ENCODE results near the gene GRAP. TPM values are rescaled to one million over a fixed set of nuclear protein-coding genes. Genes with fewer than 3 reads are reported as not detected.

Gene GRAP
- total RNA-seq, 5 donors from 2014 or later (not counting 1 experiment from before 2014, with no cell fraction given) = 26.5 to 95.2 (median 74.0) TPM

- Mint-ChIP-seq H3K4me1 (peaks cover 28 to 39% (median 31%) of the 10 kb centered on the region in 3 donors), H3K4me3 (peak within 1 kb of the TSS; percentile 82 to 89 (median 83)), H3K36me3 (peaks cover 5% of the 10 kb centered on the region), H3K27ac (peak within 1 kb of the TSS; percentile 87 to 92), H3K27me3 (no peaks in the 10 kb centered on the region), H3K9me3 (no peaks in the 10 kb centered on the region)
- peak; percentile 59 to 93 (median 74) for DNase-seq
- Histone ChIP-seq H3K4me1 (ENCODE audit: control insufficient read depth in 1 of 2, extremely low read depth in 1 of 2, insufficient read depth in 2 of 2, low read length in 2 of 2) (peaks cover 12 to 42% of the 10 kb centered on the region in 2 experiments), H3K4me3 (ENCODE audit: control insufficient read depth in 1 of 2, extremely low read depth in 1 of 2, low read length in 1 of 2) (peak within 1 kb of the TSS; percentile 70 to 81), H3K27me3 (replicated peaks in 1 of 2; ENCODE audit: control insufficient read depth in 2 of 2, extremely low read depth in 1 of 2, insufficient read depth in 2 of 2, low read length in 1 of 2) (no peaks in the 10 kb centered on the region), H3K9me3 (no peaks in the 10 kb centered on the region), H3K36me3 (ENCODE audit: control insufficient read depth in 2 of 2, extremely low read depth in 1 of 2, insufficient read depth in 1 of 2, low read length in 1 of 2) (no peaks in the 10 kb centered on the region), H3K27ac (ENCODE audit: low read length) (peak within 1 kb of the TSS; percentile 95)
- WGBS (ENCODE audit: insufficient coverage) = 9% methylated on average over 65 of the region's 67 CpGs
- ChIA-PET POLR2A (no interaction called here), CTCF (interaction anchor here in 1 of 2 donors (1.5 kb wide), 1 partner anchor 43 kb away, joined by 3 read pairs; no protein-coding TSS in a partner anchor)
- ATAC-seq (replicated peaks in 1 of 4) = peak; percentile 83 to 87 (median 85)
Measured at GRCh38 chr17:19004421-19005136, 42.2 kb downstream of the GRAP start, which contains the start of gene FAM83G. Gene FAM83G, minus strand, starts transcription at chr17:19004764. Its CDS starts 723 bp downstream, at chr17:19004041.

- Histone ChIP-seq H3K36me3 (ENCODE audit: control insufficient read depth in 2 of 2, extremely low read depth in 1 of 2, insufficient read depth in 1 of 2, low read length in 1 of 2) (no peaks in the 10 kb centered on the region), H3K4me3 (ENCODE audit: control insufficient read depth in 1 of 2, extremely low read depth in 1 of 2, low read length in 1 of 2) (peak overlapping the region; percentile 70 to 81), H3K27me3 (replicated peaks in 1 of 2; ENCODE audit: control insufficient read depth in 2 of 2, extremely low read depth in 1 of 2, insufficient read depth in 2 of 2, low read length in 1 of 2) (no peaks in the 10 kb centered on the region), H3K4me1 (ENCODE audit: control insufficient read depth in 1 of 2, extremely low read depth in 1 of 2, insufficient read depth in 2 of 2, low read length in 2 of 2) (peaks cover 12 to 42% of the 10 kb centered on the region in 2 experiments), H3K27ac (ENCODE audit: low read length) (peak overlapping the region; percentile 70), H3K9me3 (no peaks in the 10 kb centered on the region)
- peak; percentile 7 to 31 (median 23) for ATAC-seq (replicated peaks in 1 of 4)
- CTCF ChIA-PET = interaction anchor here in 1 of 2 donors (1.5 kb wide), 1 partner anchor 43 kb away, joined by 3 read pairs; no protein-coding TSS in a partner anchor
- DNase-seq = peak in 16 of 35 experiments; percentile 5 to 55 (median 21)
- peaks cover 28 to 39% (median 31%) of the 10 kb centered on the region in 3 donors for H3K4me1 Mint-ChIP-seq
- H3K27ac Mint-ChIP-seq = peak overlapping the region; percentile 82 to 88
- POLR2A ChIA-PET = no interaction called here
- 29% methylated on average over 55 of the region's 73 CpGs for WGBS (ENCODE audit: insufficient coverage)
- no peaks in the 10 kb centered on the region for H3K27me3 Mint-ChIP-seq
- peak overlapping the region; percentile 82 to 89 (median 83) for H3K4me3 Mint-ChIP-seq
- peaks cover 5% of the 10 kb centered on the region for H3K36me3 Mint-ChIP-seq
- no peaks in the 10 kb centered on the region for H3K9me3 Mint-ChIP-seq
Measured at GRCh38 chr17:19003543-19004420, 43.0 kb downstream of the GRAP start.

- Histone ChIP-seq H3K27ac (ENCODE audit: low read length) (no peak overlapping the region), H3K4me3 (ENCODE audit: control insufficient read depth in 1 of 2, extremely low read depth in 1 of 2, low read length in 1 of 2) (peak overlapping the region; percentile 32 to 81), H3K36me3 (ENCODE audit: control insufficient read depth in 2 of 2, extremely low read depth in 1 of 2, insufficient read depth in 1 of 2, low read length in 1 of 2) (no peaks in the 10 kb centered on the region), H3K4me1 (ENCODE audit: control insufficient read depth in 1 of 2, extremely low read depth in 1 of 2, insufficient read depth in 2 of 2, low read length in 2 of 2) (peaks cover 12 to 42% of the 10 kb centered on the region in 2 experiments), H3K9me3 (no peaks in the 10 kb centered on the region), H3K27me3 (replicated peaks in 1 of 2; ENCODE audit: control insufficient read depth in 2 of 2, extremely low read depth in 1 of 2, insufficient read depth in 2 of 2, low read length in 1 of 2) (no peaks in the 10 kb centered on the region)
- peak overlapping the region; percentile 76 to 83 (median 82) for H3K4me3 Mint-ChIP-seq
- H3K4me1 Mint-ChIP-seq = peaks cover 28 to 39% (median 31%) of the 10 kb centered on the region in 3 donors
- H3K36me3 Mint-ChIP-seq = peaks cover 5% of the 10 kb centered on the region
- no peaks in the 10 kb centered on the region for H3K27me3 Mint-ChIP-seq
- 78% methylated on average over 9 of the region's 11 CpGs for WGBS (ENCODE audit: insufficient coverage)
- ChIA-PET CTCF (interaction anchor here (0.6 kb wide), 2 partner anchors 21 to 58 kb away, joined by 3 to 4 read pairs; no protein-coding TSS in a partner anchor), POLR2A (no interaction called here)
- peak in 6 of 35 experiments; percentile 7 to 35 (median 25) for DNase-seq
- H3K9me3 Mint-ChIP-seq = no peaks in the 10 kb centered on the region
- H3K27ac Mint-ChIP-seq = peak overlapping the region in 1 of 2 donors; percentile 39
- ATAC-seq (replicated peaks in 1 of 4) = peak in 3 of 4 experiments; percentile 25 to 35 (median 29)
Measured at GRCh38 chr17:19002805-19003542, 43.8 kb downstream of the GRAP start.

- ATAC-seq (replicated peaks in 1 of 4) (no peak), DNase-seq (no peak)
- peaks cover 31 to 43% (median 36%) of the 10 kb centered on the region in 3 donors for H3K4me1 Mint-ChIP-seq
- no peak overlapping the region for H3K27ac ChIP-seq (ENCODE audit: low read length)
- peak overlapping the region; percentile 76 to 83 (median 82) for H3K4me3 Mint-ChIP-seq
- CTCF ChIA-PET = interaction anchor here in 1 of 2 donors (0.6 kb wide), 1 partner anchor 57 kb away, joined by 4 read pairs; no protein-coding TSS in a partner anchor
- POLR2A ChIA-PET = no interaction called here
- H3K27me3 Mint-ChIP-seq = no peaks in the 10 kb centered on the region
- H3K4me3 ChIP-seq (ENCODE audit: control insufficient read depth in 1 of 2, extremely low read depth in 1 of 2, low read length in 1 of 2) = no peak overlapping the region
- no peaks in the 10 kb centered on the region for H3K27me3 ChIP-seq (replicated peaks in 1 of 2; ENCODE audit: control insufficient read depth in 2 of 2, extremely low read depth in 1 of 2, insufficient read depth in 2 of 2, low read length in 1 of 2)
- no peaks in the 10 kb centered on the region for H3K9me3 Mint-ChIP-seq
- WGBS (ENCODE audit: insufficient coverage) = 72% methylated on average over 7 of the region's 7 CpGs
- H3K36me3 Mint-ChIP-seq = peaks cover 8% of the 10 kb centered on the region
- peaks cover 12 to 42% of the 10 kb centered on the region in 2 experiments for H3K4me1 ChIP-seq (ENCODE audit: control insufficient read depth in 1 of 2, extremely low read depth in 1 of 2, insufficient read depth in 2 of 2, low read length in 2 of 2)
- H3K9me3 ChIP-seq = no peaks in the 10 kb centered on the region
- H3K27ac Mint-ChIP-seq = peak overlapping the region; percentile 11 to 22
- H3K36me3 ChIP-seq (ENCODE audit: control insufficient read depth in 2 of 2, extremely low read depth in 1 of 2, insufficient read depth in 1 of 2, low read length in 1 of 2) = peaks cover 0 to 3% of the 10 kb centered on the region in 2 donors
Measured at GRCh38 chr17:19001907-19002590, 44.7 kb downstream of the GRAP start.

GRCh38 chr17:19000531-19001325 is 46.0 kb downstream of the GRAP start:
- CTCF ChIA-PET = no interaction called here
- POLR2A ChIA-PET = no interaction called here
- no peak overlapping the region for H3K4me3 ChIP-seq (ENCODE audit: control insufficient read depth in 1 of 2, extremely low read depth in 1 of 2, low read length in 1 of 2)
- Mint-ChIP-seq H3K27me3 (no peaks in the 10 kb centered on the region), H3K36me3 (peaks cover 19% of the 10 kb centered on the region), H3K4me3 (peak overlapping the region in 1 of 3 donors; percentile 82), H3K4me1 (peaks cover 31 to 44% (median 39%) of the 10 kb centered on the region in 3 donors), H3K27ac (no peak overlapping the region), H3K9me3 (peaks cover 0 to 3% (median 3%) of the 10 kb centered on the region in 3 donors)
- ATAC-seq (replicated peaks in 1 of 4) (no peak), DNase-seq (no peak)
- H3K36me3 ChIP-seq (ENCODE audit: control insufficient read depth in 2 of 2, extremely low read depth in 1 of 2, insufficient read depth in 1 of 2, low read length in 1 of 2) = peaks cover 0 to 3% of the 10 kb centered on the region in 2 donors
- no peaks in the 10 kb centered on the region for H3K27me3 ChIP-seq (replicated peaks in 1 of 2; ENCODE audit: control insufficient read depth in 2 of 2, extremely low read depth in 1 of 2, insufficient read depth in 2 of 2, low read length in 1 of 2)
- no peaks in the 10 kb centered on the region for H3K9me3 ChIP-seq
- H3K27ac ChIP-seq (ENCODE audit: low read length) = no peak overlapping the region
- WGBS (ENCODE audit: insufficient coverage) = 96% methylated on average over 13 of the region's 17 CpGs
- H3K4me1 ChIP-seq (ENCODE audit: control insufficient read depth in 1 of 2, extremely low read depth in 1 of 2, insufficient read depth in 2 of 2, low read length in 2 of 2) = peaks cover 12 to 42% of the 10 kb centered on the region in 2 experiments

Data from T-cell (primary cell).